Activated CD8-positive, alpha-beta memory T cell treated with anti-CD3 and anti-CD28 coated beads, Interleukin-2, amount 50 U/mL, for 1 hour (primary cell): ENCODE results near the gene CD8A.
"Not testable (repeated sequence)": the region's sequence is repeated elsewhere in the genome, so short reads cannot be mapped to it uniquely, and the experiment has no call there.

Experiments
- DNase-seq: peaks from one replicate; pipeline ENCODE4 v3.0.0-alpha.2; 2020; ENCODE audit errors: extremely low read depth

Gene CD8A

GRCh38 chr2:86790676-86791572 is at the start of gene CD8A:
TSS of gene CD8A (minus strand) at chr2:86790913. CDS start at chr2:86790825, 88 bp downstream.
- peak; percentile 66 for DNase-seq

GRCh38 chr2:86839871-86840548 is 49.3 kb upstream of the CD8A start:
- not testable (repeated sequence) for DNase-seq

- DNase-seq = not testable (repeated sequence)
Measured at GRCh38 chr2:86839455-86839854, 48.7 kb upstream of the CD8A start.

GRCh38 chr2:86837714-86838113 is 47.0 kb upstream of the CD8A start:
- DNase-seq = not testable (repeated sequence)

GRCh38 chr2:86836915-86837695 is 46.4 kb upstream of the CD8A start:
- peak; percentile 67 for DNase-seq

GRCh38 chr2:86835548-86835889 is 44.8 kb upstream of the CD8A start:
- not testable (repeated sequence) for DNase-seq

GRCh38 chr2:86833315-86833714 is 42.6 kb upstream of the CD8A start:
- DNase-seq = no peak

GRCh38 chr2:86832334-86833096 is 41.8 kb upstream of the CD8A start:
- no peak for DNase-seq

GRCh38 chr2:86831537-86831936 is 40.8 kb upstream of the CD8A start:
- DNase-seq = no peak

GRCh38 chr2:86826951-86827350 is 36.2 kb upstream of the CD8A start:
- no peak for DNase-seq

- DNase-seq = peak; percentile 68
Measured at GRCh38 chr2:86825693-86826381, 35.1 kb upstream of the CD8A start.

GRCh38 chr2:86825036-86825692 is 34.5 kb upstream of the CD8A start:
- DNase-seq = no peak

GRCh38 chr2:86822668-86823345 is 32.1 kb upstream of the CD8A start:
- DNase-seq = no peak

GRCh38 chr2:86821842-86822241 is 31.1 kb upstream of the CD8A start:
- DNase-seq = no peak

GRCh38 chr2:86821306-86821705 is 30.6 kb upstream of the CD8A start:
- no peak for DNase-seq

GRCh38 chr2:86818957-86819356 is 28.2 kb upstream of the CD8A start:
- DNase-seq = no peak

- DNase-seq = no peak
Measured at GRCh38 chr2:86818114-86818801, 27.5 kb upstream of the CD8A start.

GRCh38 chr2:86815611-86816010 is 24.9 kb upstream of the CD8A start:
- no peak for DNase-seq

- DNase-seq = no peak
Measured at GRCh38 chr2:86809481-86810121, 18.9 kb upstream of the CD8A start.
